ENCODE results near the gene PHOSPHO2.

- TF ChIP-seq CTCF (conservative IDR thresholded peaks at IDR 0.05; ENCODE audit: low read depth in 2 of 2): no peak
- no peak for TF ChIP-seq STAT1 (IDR thresholded peaks at IDR 0.05; ENCODE audit: unreplicated experiment)
These were observed 24.0 kb upstream of the PHOSPHO2 start for GRCh38 chr2:169670215-169670651.
